NCI-H748 (cell line): ENCODE results near the gene FN1.

Experiments
- DNase-seq: peaks from one replicate; lab custom pipeline; 2025; ENCODE audit not compliant: unreplicated experiment; lab: John Stamatoyannopoulos, UW

The FN1 gene

GRCh38 chr2:215356334-215356947 lies 79.4 kb downstream of the FN1 start:
- DNase-seq, result no peak

GRCh38 chr2:215355801-215356200 lies 80.1 kb downstream of the FN1 start:
- no peak for DNase-seq

DNA sequence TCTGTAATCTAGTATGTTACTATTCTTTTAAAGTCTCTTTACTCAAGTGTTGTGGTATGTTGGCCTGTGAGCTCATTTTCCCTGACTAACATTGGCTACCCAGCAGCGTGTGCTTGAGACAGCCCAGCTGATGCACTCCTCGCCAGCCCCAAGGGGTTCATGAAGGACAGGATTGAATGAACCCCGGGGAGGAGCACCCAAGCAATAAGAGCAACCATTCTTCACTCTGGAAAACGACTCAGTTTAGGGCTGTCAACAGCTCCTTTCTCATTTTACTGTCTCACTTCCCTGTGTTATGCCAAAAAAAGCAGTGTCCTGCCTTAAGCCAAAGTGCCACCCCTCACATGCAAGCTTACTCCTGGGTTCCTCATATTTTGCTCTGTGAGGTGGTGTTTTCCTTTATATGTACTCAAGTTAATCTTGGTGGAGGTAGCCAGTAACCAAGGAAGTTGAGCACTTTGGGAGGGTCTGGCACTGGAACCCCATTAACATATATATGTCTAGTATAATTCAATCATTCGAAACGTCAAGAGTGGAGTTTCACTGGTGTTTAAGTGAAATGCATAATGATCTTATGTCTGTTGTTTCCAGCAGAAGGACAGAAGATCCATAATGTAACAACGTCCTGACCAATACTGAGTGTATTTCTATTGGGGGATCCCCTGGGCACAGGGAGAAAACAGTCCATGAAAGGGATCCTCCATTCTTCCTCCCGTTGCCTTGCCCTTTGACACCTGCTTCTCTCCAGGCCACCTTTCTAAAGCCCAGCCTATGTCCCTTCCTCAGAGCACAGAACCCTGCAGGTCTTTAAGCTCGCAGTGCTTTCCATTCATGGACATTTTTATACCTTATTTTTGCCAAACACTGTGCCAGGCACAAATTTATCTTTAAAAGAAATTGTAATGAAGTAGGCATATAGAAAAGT lies 80.8 kb downstream of the FN1 start:
- no peak for DNase-seq

- no peak for DNase-seq
These were observed 83.3 kb downstream of the FN1 start for GRCh38 chr2:215352602-215353001.

- no peak for DNase-seq
These were observed 88.0 kb downstream of the FN1 start for GRCh38 chr2:215347878-215348277.

GRCh38 chr2:215338883-215339679 lies 96.8 kb downstream of the FN1 start:
- no peak for DNase-seq

GRCh38 chr2:215332872-215333595 lies 102.8 kb downstream of the FN1 start:
- DNase-seq, result no peak

DNA sequence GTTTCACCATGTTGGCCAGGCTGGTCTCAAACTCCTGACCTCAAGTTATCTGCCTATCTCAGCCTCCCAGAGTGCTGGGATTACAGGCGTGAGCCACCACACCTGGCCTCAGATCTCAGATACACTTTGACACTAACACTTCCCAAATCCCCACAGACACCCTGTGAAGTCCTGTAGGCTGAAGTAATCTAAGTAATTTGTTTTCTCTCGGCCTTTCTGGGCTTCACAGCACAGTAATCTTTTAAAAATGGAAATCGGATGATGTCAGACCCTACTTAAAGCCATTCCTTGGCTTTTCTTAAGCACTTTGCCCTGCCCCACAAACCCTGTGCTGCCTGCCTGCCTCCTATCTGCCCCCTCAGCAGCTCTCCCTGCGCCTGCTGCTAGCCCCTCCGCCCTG lies 107.8 kb downstream of the FN1 start:
- DNase-seq, result no peak

- peak; percentile 55 for DNase-seq
These were observed 111.1 kb downstream of the FN1 start for GRCh38 chr2:215324811-215325210.

GRCh38 chr2:215320679-215321078 lies 115.2 kb downstream of the FN1 start:
- DNase-seq, result no peak

GRCh38 chr2:215320102-215320501 lies 115.8 kb downstream of the FN1 start:
- DNase-seq, result no peak

DNA sequence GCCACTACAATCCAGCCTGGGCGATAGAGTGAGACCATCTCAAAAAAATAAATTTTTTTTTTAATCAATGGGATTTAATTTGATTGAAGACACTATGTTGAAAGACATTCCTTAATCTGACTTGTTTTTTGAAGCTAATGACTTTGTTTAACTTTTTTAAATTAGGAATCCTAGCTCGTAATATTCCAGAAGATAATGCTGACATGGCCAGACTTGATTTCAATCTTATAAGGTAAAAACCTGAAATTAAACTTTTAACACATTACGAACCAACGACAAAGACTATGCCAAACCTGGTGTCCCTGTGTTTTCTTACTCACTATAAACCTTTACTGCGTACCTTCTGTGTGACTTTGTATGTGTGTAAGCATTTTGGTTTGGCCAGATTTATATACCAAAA lies 116.4 kb downstream of the FN1 start:
- DNase-seq, result no peak

GRCh38 chr2:215316336-215316735 lies 119.5 kb downstream of the FN1 start:
- no peak for DNase-seq

GRCh38 chr2:215315301-215315700 lies 120.6 kb downstream of the FN1 start:
- no peak for DNase-seq

DNA sequence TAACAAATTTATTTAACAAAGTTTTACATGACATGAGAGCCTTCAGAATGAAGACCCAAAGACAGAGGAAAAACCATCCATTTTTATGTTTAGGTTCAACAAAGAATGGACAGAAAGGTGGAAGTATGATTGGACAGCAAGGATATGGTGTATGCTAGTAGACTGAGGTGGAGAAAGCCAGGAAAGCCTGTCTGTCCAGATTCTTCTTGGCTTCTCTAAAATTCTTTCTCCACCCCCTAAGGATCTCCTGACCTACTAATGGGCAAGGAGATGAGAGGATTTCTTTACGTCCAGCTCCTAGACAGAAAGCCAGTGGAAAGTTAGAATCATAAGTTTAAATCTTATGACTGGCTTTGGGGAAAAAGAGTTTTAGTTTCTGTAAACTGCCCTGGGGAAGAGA lies 121.0 kb downstream of the FN1 start:
- DNase-seq, result no peak

DNA sequence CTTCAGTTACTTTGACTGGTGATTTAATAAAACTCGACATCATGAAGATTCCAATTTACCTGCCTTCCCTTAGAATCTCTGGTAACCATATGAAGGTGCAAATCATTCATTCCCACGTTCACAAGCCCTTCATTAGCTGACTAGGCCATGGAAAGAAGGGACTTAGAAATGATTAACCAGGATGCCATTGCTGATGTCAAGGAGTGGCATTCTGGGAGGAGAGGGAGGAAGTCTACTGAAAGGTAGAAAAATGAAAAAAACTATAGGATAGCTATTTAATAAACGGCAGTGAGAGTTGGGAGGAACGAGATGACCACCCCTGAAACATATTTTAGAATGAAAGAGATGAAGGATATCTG lies 122.6 kb downstream of the FN1 start:
- no peak for DNase-seq

DNA sequence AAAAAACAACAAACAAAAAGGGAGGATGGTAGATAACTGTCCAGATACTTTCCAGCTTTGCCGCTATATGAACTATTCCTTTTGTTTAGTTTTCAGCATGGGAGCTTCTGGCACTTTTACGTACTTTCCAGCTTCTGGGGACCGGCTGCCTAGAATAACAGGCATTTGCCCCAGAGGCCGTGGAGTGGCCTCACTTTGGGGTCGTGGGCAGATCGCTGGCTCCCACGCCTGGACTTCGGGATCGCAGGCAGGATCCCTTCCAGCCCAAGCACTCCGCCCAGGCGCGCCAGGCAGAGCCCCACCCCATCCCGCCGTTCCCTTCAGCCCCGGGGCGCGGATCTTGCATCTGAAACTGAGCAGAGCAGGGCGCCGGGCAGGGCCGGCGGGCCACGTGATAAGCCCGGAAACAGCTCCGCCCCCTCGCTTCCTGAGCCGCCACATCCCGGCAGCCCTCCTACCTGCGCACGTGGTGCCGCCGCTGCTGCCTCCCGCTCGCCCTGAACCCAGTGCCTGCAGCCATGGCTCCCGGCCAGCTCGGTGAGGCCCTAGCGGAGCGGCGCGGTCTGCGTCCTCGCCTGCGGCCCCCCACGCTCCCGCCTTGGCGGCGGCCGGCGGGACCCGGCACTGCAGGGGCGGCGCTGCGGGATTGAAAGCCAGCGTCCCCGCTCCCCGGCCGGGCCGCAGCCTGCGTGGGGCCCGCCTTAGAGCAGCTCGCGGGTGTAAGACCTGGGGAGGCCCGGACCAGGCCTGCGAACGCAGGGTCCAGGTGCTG lies 124.1 kb downstream of the FN1 start, which contains the start of gene ATIC:
Gene ATIC, plus strand, starts transcription at position 435 of the 772 bp plus-strand sequence. Its CDS starts 84 bp downstream, at position 519.
- DNase-seq, result peak; percentile 97

- peak; percentile 35 for DNase-seq
These were observed 124.6 kb downstream of the FN1 start for GRCh38 chr2:215311259-215311624.
